Effector CD8-positive, alpha-beta T cell (primary cell): ENCODE data around the gene RHOF.

Experiments
- DNase-seq: peaks from one replicate; lab custom pipeline; 2025; lab: John Stamatoyannopoulos, UW

RHOF gene

DNA sequence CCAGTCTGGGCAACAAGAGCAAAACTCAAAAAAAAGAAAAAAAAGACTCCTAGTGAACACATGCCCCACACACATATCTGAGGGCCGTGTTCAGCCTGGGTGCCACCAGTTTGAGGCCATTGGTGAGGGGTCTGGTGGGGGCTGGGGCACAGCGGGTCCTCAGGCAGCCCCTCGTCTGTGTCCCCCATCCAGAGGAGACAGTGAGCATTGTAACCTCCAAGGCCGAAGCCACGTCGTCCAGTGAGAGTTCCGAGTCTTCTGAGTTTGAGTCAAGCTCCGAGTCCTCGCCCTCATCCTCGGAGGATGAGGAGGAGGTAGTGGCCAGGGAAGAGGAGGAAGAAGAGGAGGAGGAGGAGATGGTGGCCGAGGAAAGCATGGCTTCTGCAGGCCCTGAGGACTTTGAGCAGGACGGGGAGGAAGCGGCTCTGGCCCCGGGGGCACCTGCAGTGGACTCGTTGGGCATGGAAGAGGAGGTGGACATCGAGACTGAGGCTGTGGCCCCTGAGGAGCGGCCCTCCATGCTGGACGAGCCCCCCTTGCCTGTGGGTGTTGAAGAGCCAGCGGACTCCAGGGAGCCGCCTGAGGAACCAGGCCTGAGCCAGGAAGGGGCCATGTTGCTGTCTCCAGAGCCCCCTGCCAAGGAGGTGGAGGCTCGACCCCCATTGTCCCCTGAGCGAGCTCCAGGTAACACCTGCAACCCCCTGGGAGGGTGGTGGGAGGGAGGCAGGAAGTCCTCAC, 25.9 kb upstream of the RHOF start:
- no peak for DNase-seq

DNA sequence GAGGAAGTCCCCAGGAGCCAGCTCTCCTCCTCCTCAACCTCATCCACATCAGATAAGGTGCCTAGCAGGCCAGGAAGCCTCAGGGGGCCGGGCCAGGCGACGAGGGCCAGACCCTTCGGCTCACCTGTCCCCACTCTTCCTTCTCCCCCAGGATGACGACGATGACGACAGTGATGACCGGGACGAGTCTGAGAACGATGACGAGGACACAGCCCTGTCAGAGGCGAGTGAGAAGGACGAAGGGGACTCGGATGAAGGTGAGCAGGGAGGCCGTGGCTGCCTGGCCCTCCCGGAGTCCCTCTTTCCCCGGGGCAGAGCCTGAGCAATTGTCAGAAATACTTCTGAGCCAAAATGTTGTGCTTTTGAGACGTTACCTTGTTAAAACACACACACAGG, 24.2 kb upstream of the RHOF start:
- no peak for DNase-seq

DNA sequence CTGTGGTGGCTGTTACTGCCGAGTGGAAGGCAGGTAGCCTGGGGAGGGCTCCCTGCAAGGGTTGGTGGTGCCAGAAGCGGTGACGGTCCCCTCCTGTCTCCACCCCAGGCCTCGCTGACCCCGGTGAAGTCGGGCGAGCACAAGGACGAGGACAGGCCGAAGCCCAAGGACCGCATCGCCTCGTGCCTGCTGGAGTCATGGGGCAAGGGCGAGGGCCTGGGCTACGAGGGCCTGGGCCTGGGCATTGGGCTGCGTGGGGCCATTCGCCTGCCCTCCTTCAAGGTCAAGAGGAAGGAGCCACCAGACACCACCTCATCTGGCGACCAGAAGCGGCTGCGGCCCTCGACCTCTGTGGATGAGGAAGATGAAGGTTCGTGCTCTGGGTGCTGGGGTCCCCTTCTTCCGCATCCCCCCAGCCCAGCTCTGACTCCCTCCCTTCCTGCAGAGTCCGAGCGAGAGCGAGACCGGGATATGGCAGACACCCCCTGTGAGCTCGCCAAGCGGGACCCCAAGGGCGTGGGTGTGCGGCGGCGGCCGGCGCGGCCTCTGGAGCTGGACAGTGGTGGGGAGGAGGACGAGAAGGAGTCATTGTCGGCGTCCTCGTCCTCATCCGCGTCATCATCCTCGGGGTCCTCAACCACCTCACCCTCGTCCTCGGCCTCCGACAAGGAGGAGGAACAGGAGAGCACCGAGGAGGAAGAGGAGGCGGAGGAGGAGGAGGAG, 23.6 kb upstream of the RHOF start:
- DNase-seq = no peak

DNA sequence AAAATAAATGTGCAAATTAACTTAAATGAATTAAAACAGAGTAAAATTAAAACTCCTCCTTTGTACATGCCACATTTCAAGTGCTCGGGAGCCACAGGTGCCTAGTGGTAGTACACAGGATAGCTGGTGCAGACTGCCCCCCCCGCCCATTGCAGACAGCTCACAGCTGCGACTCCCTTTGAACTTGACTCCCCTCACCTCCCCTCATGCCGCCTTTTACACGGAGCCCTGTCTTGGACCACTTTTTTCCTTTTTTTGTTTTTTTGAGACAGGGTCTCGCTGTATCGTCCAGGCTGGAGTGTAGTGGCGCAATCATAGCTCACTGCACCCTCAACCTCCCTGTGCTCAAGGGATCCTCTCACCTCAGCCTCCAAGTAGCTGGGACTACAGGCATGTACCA, 21.8 kb upstream of the RHOF start:
- no peak for DNase-seq

DNA sequence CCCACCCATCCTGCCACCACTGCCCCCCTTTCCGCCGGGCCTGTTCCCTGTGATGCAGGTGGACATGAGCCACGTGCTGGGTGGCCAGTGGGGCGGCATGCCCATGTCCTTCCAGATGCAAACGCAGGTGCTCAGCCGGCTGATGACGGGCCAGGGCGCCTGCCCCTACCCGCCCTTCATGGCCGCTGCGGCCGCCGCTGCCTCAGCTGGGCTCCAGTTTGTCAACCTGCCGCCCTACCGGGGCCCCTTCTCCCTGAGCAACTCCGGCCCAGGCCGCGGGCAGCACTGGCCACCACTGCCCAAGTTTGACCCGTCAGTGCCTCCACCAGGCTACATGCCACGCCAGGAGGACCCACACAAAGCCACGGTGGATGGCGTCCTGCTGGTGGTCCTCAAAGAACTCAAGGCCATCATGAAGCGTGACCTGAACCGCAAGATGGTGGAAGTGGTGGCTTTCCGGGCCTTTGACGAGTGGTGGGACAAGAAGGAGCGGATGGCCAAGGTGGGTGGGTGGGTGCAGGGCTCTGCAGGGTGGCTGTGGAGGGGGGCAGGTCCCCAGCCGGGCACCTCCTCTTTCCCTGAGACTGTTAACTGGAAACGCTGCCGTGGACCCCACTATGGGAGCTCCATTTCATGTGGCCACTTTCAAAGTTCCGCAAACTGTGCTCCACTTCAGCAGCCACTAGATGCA, 21.1 kb upstream of the RHOF start:
- DNase-seq = no peak

DNA sequence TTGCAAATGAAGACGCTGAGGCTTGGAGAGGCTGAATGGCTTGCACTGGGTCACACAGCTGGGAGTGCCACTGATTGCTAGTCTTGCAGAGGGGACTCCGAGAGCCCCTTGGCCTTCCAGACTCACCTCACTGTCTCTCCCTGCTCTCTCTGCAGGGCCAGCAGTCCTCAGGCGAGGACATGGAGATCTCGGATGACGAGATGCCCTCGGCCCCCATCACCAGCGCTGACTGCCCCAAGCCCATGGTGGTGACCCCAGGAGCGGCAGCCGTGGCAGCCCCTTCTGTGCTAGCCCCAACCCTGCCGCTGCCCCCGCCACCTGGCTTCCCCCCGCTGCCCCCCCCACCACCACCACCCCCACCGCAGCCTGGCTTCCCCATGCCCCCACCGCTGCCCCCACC, 20.5 kb upstream of the RHOF start:
- no peak for DNase-seq

DNA sequence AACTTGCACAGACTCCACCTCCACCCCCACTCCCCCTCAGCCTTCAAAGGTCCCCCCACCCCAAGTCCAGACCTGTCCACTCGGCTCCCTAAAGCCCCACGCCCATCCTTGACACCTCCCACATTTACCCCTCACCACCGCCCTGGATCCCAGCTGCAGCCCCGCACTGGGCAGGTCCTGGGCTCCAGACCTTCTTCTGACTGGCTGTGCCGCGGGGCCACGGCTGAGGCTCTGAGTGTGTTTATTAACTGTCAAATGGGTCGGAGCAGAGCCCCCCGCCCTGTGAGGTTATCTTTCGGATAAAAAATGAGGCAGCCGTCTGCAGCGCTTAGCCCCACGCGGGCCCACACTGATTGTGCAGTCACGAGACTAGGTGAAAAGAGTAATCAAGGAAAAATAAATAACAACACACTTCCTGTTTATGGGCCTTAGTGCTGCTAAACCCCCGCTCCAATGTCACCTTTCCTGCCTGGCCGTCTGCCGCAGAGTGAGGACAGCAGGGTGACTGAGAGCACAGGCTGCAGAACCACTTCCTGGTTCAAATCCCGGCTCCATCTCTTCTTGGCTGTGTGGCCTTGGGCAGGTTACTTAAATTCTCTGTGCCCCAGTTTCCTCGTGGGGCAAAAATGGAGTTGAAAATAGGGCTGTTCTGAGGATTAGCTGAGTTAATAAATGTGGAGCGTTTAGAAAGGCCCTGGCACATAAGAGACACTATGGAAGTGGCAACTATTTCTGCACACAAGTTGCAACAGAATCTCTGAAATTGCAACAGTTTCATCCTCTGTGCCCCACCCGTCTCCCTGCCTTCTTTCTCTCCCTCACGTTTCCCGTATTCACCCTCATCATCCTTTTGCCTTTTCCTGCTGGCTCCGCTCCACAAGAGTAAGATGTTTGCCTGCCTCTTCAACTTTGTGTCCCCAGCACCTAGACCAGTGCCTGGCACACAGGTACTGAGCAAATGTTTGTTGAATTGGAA, 19.7 kb upstream of the RHOF start:
- no peak for DNase-seq

DNA sequence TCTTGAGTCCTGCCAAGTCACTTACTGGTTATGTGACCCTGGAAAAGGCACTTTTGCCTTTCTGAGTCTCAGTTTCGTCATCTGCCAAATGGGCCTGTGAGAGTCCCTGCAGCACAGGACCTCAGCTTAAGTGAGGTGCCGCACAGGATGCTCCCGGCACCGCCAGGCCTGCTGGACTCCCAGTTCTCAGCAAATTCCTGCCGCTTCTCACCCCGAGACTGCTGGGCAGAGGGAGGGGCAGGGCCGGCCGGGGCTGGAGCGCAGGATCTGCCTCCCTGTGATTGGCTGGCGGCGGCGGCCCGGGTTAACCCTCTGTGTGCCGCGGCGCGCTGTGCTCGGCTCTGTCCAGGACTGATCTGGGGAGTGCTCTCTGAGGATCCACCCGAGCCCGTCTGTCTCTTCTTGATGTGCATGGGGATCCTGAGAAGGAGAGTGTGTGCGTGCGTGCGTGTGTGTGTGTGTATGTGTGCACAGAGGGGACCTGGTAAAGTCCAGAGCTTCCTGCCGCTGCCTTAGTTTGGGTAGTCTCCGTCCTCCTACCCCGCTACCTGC, 18.9 kb upstream of the RHOF start:
- DNase-seq = no peak

DNA sequence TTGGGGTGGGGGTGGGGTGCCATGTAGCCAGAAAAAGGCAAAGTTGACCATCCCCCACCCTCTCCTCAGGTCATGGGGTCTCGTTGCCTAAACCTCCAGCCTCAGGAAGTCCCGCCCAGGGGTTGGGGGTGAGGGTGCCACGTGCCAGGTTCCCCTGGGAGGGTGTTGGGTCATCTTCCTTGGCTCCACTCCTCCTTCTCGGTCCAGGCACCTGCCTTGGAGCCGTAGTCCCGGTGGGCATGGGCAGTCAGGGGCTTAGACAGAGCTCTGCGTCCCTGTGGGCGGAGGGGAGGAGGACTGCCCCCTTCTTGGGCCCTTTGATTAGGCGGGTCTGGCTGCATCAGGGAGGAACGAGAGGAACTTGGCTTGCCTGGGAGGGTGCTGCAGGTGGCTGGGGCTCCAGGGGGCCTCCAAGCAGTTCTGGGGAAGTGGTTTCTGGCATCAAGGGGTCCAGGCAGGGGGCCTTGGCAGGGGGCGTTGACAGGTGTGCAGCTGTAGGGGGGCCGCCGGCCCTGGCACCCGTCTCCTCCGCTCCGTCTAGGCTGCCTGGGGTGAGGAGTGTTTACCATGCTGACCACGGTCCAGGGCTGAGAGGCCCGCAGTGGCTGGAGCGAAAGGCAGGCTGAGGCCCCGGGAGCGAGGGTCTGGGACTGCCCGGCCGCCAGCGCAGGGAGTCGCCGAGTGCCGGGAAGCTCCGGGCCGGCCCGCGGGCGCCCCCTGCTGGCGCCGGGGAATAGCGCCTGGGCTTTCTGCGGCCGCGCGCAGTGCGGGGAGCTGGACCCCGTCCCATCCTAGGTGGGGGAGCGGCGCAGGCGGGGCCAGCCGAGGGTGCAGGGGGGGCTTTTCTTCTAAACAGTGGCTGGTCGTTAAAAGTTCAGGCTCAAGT, 18.2 kb upstream of the RHOF start:
- DNase-seq = peak; percentile 59

DNA sequence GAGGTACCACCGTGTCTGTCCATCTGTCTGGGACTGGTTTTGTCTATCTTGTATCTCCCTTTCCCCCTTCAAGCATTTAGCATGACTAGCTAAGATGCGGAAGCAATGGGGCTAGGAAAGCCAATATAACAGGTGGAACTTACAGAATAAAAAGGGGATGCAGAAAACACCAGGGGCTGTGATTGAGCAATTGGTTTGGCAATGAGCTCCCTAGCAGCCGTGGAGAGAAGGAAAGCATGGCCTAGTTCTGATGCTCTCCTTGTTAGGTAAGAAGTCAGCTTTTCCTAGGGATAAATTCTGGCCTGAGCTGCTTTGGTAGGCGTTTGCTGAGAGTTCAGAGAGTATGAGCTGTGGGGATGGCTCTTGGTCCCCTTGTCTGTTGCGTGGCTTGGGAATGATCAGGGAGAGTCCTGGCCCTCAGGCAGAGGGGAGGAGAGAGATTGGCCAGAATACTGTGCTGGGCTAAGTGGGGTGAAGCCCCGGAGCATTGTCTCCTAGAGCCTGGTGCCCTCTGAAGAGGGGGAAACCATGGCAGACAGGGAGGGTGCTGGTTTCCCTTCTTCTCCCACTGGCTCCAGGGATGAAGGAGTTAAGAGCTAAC, 17.4 kb upstream of the RHOF start:
- no peak for DNase-seq

DNA sequence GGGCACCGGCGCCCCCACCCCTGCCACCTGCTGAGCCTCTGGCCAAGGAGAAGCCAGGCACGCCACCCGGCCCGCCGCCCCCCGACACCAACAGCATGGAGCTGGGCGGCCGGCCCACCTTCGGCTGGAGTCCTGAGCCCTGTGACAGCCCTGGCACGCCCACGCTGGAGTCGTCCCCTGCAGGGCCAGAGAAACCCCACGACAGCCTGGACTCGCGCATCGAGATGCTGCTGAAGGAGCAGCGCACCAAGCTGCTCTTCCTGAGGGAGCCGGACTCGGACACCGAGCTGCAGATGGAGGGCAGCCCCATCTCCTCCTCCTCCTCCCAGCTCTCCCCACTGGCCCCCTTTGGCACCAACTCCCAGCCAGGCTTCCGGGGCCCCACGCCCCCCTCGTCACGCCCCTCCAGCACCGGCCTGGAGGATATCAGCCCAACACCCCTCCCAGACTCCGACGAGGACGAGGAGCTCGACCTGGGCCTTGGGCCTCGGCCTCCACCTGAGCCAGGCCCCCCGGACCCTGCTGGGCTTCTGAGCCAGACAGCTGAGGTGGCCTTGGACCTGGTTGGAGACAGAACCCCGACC, 16.8 kb upstream of the RHOF start:
- no peak for DNase-seq

DNA sequence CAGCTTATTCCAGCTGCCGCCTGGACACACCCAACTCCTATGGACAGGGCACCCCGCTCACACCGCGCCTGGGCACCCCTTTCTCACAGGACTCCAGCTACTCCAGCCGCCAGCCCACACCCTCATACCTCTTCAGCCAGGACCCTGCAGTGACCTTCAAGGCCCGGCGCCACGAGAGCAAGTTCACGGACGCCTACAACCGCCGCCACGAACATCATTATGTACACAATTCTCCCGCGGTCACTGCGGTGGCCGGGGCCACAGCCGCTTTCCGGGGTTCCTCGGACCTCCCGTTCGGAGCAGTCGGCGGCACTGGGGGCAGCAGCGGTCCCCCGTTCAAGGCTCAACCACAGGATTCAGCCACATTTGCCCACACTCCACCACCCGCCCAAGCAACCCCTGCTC, 16.2 kb upstream of the RHOF start:
- DNase-seq = no peak

DNA sequence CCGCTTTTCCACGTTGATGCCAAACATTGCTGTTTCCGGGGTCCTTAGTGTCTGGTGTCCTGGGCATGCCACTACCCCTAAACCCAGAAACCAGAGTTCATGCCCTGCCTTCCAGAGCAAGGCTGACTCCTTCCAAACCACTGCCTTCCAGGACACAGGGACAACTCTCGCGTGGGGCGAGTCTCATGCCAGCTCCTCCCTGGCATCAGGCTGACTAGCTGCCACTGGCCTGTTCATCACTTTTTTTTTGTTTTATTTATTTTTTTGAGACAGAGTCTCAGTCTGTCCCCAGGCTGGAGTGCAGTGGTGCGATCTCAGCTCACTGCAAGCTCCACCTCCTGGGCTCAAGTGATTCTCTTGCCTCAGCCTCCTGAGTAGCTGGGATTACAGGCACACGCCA, 15.1 kb upstream of the RHOF start:
- no peak for DNase-seq

DNA sequence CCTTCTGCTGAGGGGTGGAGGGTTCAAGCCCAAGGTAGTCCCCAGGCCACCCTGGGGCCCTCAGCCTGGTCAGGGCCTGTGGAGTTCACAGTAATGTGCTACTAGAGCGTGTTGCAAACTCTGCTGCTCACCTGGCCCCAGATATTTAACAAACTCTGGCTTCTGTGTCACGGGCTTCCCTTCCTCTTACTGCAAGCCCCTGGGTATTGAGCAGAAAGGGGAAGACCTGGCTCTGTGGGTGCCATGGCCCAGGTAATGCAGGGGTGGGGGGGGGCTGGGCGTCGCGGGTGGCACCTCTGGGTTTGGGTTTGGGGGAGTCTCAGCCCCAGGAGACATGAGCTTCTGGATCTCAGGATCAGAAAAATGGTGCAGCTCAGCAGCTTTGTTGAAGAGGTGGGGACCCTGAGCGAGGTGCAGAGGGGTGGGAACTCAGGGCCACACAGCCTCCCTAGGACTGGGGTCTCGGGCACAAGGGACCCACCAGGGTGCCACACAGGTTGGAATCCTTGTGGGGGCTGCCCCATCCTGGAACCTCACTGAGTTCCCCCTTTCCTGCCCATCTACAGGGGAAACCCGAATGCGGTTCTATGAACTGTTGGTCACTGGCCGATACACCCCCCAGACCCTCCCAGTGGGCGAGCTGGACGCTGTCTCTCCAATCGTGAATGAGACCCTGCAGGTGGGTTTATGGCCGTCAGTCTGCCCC, 14.3 kb upstream of the RHOF start:
- DNase-seq = no peak

DNA sequence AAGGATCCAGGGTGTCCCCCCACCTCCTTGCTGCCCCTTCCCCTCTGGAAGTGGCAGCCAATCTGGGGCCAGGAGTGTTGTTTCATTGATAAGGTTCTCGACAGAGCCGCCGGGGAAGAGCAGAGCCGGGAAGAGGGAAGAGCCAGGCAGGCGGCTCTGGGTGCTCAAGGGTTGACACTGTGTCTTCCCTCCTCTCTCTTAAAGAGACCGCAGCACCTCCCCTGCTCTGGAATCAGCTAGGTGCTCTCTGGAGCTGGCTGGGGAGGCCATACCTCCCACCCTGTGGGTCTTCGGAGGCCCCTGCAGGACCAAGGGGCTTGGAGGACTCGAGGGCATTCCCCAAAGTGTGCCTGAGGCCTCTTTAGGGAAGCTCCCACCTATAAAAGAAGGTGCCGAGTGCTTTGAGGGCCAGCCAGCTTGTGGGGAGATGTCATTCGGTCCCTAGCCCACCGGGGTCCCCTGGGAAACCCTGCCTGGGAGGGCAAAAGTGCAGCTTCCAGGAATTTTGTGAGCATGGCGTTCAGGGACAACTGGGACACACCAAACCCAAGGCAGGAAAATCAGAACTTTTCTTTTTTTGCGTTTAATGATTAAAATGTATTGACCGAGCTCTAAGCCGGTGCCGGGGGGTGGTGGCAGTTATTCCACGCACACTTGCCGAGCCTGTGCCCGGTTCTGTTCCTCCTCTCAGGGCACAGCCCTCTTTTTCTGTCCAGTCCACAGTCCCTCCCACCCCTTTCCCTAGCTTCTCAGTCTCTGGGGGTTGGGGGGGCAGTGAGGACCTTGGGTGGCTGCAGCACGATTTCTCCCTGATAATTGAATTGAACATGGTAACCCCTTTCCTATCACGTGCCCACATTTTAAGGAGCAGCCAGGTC, 13.3 kb upstream of the RHOF start:
- no peak for DNase-seq

DNA sequence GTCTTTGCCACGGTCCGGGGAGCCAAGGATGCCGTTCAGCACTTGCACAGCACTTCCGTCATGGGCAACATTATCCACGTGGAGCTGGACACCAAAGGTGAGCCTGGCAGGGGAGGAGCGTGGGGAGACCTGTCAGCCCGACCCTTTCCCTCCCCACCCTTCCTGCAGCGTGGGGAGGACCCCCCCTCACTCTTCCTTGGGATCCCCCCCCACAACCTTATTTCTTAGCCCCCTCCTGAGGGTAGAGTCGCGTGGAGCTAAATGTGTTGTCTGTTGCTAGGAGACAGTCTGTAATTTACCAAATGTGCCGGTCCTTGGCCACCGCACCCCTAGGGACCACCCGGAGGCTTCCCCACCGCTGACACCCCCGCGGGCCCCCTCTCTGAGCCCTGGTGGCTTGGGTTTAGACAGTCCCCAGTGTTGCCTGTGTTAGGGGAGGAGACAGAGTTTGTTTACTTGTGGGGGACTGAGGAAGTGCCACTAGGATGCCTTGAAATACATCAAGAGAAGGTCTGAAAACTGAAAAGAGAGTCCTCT, 12.6 kb upstream of the RHOF start:
- DNase-seq = no peak

DNA sequence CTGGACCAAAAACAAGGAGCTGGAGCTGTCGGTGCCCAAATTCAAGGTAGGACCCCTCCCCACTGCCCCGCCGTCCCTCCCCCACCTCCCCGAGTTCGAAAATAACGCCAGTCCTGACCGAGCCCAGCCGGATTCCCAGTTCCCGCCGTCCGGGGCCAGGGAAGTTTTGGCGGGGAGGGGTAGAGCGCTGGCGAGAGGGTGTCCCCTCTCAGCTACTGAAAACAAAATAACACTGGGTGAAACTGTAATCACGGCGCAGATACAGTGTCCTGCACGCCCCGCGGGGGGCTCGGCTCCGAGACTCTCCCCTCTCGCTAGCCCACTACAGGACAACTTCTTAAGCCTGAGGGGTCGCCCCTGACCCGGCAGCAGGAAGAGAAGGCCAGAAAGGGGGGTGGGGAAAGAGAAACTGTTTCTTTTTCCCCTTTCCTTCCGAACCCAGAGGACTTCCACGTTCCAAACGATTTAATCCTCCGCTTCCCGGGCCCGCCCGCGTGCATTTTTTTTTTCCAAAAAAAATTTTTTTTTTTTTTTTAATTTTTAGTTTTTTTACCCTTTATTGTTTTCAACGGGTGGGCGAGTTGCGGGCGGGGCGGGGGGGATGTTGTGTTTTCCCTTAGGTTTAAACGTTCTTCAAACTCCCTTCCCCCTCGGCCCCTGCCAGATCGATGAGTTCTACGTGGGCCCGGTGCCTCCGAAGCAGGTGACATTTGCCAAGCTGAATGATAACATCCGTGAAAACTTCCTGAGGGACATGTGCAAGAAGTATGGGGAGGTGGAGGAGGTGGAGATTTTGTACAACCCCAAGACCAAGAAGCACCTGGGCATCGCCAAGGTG, 11.9 kb upstream of the RHOF start:
- no peak for DNase-seq
